ENCODE data around the gene PSENEN.

The PSENEN gene

DNA sequence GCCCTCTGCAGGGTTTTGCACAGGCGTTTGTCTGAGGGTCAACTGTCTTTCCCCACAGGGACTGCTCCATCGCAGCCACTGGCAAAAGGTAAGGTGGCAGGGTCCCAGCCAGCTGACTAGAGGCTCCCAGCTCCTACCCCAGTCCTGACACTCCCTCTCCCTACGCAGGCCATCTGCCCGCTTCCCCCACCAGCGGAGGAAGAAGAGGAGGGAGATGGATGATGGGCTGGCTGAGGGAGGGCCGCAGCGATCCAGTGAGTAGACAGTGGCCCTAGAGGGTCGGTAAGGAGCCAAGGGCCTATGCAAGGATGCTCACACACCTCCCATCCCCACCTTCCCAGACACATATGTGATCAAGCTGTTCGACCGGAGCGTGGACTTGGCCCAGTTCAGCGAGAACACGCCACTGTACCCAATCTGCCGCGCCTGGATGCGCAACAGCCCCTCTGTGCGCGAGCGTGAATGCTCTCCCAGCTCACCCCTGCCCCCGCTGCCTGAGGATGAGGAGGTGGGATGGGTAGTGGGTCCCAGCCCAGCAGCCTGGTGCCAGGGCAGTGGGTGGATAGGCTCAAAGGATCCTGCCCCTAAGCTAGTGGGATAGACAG is 7.4 kb downstream of the PSENEN start:
- TF ChIP-seq, protein P1, sequence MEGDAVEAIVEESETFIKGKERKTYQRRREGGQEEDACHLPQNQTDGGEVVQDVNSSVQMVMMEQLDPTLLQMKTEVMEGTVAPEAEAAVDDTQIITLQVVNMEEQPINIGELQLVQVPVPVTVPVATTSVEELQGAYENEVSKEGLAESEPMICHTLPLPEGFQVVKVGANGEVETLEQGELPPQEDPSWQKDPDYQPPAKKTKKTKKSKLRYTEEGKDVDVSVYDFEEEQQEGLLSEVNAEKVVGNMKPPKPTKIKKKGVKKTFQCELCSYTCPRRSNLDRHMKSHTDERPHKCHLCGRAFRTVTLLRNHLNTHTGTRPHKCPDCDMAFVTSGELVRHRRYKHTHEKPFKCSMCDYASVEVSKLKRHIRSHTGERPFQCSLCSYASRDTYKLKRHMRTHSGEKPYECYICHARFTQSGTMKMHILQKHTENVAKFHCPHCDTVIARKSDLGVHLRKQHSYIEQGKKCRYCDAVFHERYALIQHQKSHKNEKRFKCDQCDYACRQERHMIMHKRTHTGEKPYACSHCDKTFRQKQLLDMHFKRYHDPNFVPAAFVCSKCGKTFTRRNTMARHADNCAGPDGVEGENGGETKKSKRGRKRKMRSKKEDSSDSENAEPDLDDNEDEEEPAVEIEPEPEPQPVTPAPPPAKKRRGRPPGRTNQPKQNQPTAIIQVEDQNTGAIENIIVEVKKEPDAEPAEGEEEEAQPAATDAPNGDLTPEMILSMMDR (IDR thresholded peaks at IDR 0.05; ENCODE audit: control insufficient read depth, extremely low read depth, insufficient read depth): no peak
- H3K4me3 ChIP-seq (ENCODE audit: low read depth, low read length): no peak overlapping the region
- DNase-seq (ENCODE audit: low read depth): no peak

DNA sequence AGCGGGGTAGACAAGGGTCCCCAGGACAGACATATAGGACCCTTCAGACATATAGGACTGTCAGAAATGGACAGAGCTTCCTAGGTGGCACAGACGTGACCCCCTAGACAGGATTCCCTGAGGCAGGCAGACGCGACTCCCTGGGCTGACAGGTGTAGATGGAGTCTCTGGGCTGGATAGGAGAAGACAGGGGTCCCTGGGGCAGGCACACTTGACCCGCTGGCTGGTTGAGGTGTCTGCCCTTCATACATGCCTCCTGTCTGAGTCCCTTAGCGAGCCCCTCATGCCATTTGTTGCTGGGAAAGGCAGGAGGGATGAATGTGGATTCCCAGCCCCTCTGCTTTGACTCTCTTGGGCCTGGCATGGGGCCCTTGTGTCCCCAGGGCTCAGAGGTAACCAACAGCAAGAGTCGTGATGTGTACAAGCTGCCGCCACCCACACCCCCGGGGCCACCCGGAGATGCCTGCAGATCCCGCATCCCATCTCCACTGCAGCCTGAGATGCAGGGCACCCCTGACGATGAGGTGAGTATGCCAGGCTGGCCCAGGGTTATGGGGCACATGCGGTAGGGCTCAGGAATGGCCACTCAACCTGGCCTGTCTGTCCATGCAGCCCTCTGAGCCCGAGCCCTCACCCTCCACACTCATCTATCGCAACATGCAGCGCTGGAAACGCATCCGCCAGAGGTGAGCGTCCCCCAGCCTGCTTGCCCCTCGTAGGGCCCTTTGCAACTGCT is 8.4 kb downstream of the PSENEN start:
- DNase-seq (ENCODE audit: low read depth): no peak
- no peak overlapping the region for H3K4me3 ChIP-seq (ENCODE audit: low read depth, low read length)

DNA sequence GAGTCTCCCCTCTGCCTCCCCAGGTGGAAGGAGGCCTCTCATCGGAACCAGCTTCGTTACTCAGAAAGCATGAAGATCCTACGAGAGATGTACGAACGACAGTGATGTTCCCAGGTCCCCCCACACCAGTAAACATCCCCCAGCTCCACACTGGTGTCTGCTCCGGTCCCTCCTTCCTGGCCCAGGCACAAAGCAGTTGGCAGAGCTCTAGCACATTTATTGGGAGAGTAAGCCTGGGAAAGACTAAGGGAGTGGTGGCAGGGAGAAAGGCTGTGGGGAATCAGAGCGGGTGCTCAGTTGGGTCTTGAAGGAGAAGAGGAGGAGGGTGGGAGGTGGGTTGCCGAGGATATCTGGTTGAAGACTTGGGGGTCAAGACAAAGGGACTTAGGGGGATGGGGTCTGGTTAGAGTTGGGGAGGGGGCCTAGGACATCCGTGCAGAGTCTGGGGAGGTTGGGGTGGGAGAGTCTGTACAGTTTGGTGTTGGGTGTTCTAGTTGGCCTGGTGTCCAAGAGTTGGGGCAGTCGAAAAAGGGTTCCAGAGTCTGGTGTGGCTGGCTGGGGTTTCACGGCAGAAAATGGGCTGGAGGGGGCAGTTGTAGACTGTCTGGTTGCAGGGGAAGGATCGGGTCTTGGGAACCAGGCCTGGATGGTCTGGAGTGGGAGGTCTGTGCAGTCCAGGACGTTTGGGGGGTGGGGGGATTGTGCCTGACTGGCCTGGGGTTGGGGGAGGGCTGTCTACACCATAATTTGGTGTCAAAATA is 9.1 kb downstream of the PSENEN start:
- TF ChIP-seq, protein P1 (IDR thresholded peaks at IDR 0.05; ENCODE audit: control insufficient read depth, extremely low read depth, insufficient read depth): no peak
- H3K4me3 ChIP-seq (ENCODE audit: low read depth, low read length): no peak overlapping the region
- DNase-seq (ENCODE audit: low read depth): no peak

More for the DNA sequence above, 8.4 kb downstream of the PSENEN start:
- TF ChIP-seq, protein P1 (IDR thresholded peaks at IDR 0.05; ENCODE audit: control insufficient read depth, extremely low read depth, insufficient read depth): no peak

DNA sequence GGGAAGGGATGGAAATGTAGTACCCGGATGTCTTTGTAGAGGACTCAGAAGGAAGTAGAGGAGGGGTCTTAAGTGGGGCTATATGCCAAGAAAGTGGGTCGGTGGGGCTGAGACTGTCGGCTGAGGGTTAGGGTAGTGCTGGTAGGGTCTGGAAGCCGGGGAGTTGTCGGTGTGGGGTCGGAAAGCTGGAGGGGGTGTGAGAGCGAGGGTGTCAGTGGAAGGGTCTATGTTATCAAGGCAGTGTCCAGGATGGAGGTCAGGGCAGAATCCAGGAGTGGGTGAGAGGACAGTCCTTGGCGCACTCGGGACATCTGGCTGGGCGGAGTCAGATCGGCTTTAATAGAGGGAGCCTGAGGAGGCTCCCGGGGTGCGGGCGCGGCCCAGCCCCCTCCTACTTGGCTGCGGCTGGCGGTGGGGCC is 9.7 kb downstream of the PSENEN start:
- DNase-seq (ENCODE audit: low read depth): no peak
- TF ChIP-seq, protein P1 (IDR thresholded peaks at IDR 0.05; ENCODE audit: control insufficient read depth, extremely low read depth, insufficient read depth): no peak
- no peak overlapping the region for H3K4me3 ChIP-seq (ENCODE audit: low read depth, low read length)

DNA sequence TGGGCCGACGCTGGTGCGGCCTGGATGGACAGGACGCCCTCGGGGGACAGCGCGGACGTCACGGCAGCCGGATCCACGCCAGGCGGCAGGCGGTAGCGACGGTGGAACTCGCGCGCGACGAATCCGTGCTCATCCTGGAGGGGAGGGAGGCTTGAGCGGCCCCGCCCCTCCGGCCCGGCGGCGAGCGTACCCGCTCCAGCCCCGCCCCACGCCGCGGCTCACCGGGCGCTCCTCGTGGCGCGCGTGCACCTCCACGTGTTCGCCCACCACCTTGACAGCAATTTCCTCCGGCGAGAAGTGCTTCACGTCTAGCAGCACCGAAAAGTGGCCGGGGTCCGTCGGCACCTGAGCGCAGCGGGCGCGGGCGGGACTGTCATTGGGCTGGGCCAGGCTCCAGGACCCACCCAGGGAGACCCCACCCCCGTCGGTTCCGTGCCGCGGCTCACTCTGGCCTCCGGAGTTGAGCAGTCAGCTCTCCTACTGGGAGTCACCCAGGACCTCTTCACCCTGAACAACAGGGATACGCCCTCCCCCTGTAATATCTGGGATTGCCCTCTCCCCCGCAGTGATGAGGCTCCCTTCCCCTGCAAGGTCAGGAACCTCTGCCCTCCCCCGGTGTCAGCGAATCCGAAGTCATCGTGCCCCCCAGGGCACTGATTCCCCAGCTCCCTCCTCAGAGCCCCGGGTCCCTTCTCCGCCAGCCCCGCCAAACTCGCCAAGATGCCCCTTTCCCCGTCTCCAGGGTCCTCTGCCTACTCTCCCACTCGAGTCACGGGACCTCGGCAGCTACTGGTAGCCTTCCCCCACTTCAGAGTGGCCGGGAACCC is 10.3 kb downstream of the PSENEN start:
- DNase-seq (ENCODE audit: low read depth): no peak

More for the DNA sequence above, 10.3 kb downstream of the PSENEN start:
- no peak overlapping the region for H3K4me3 ChIP-seq (ENCODE audit: low read depth, low read length)
- TF ChIP-seq, protein P1 (IDR thresholded peaks at IDR 0.05; ENCODE audit: control insufficient read depth, extremely low read depth, insufficient read depth): no peak
